K562 (cell line): ENCODE results near the gene KAT6B. TPM values are rescaled to one million over a fixed set of nuclear protein-coding genes. Genes with fewer than 3 reads are reported as not detected.

Experiments
- ATAC-seq: fragments of 200-7000 bp; cut with Tn5 transposase; 3 replicates; pipeline ENCODE4 v1.9.1; 2020; ENCODE audit warnings: moderate library complexity
- BruUV-seq: library from RNA; stranded (reverse); fragments of 400-500 nt; replicated peaks from 2 replicates; lab custom pipeline; 2021; lab: Mats Ljungman, UMichigan
- CTCF ChIA-PET: fragments of 300-600 bp; formaldehyde crosslinking; extraction: SDS; loops from one replicate; lab custom pipeline; 2021; ENCODE audit warnings: low intra/inter-chr PET ratio; lab: Yijun Ruan, JAX
- POLR2A ChIA-PET: fragments of 300-600, 350-650 bp; sonication (Branson Sonifier 250); formaldehyde crosslinking; extraction: SDS; loops from one replicate; lab custom pipeline; 2021; ENCODE audit warnings: antibody characterized with exemption, inconsistent platforms; lab: Yijun Ruan, JAX
- DNase-seq, 4 experiments: peaks; one replicate each; pipeline versions ENCODE4 v3.0.0 to v3.0.0-alpha.2; 2011 to 2018; ENCODE audit warnings: low spot score in 3 of 4, mixed read lengths in 3 of 4; ENCODE audit errors: extremely low read depth in 1 of 4
- FAIRE-seq: peaks from 2 replicates; lab custom pipeline; 2011; peaks lifted over from hg19 to GRCh38; lab: Jason Lieb, UNC
- H2AFZ ChIP-seq: 2 replicates; pipeline ENCODE4 v1.6.0; 2011; ENCODE audit warnings: low read depth, low read length, control low read depth, inconsistent platforms
- H3K27ac ChIP-seq: fragments of 200-600 bp; 3 replicates; pipeline ENCODE4 v1.8.0; 2011; ENCODE audit warnings: low read depth, mild to moderate bottlenecking, control low read depth, inconsistent platforms, low read length, moderate library complexity, mixed read lengths; ENCODE audit errors: extremely low read depth
- H3K27me3 ChIP-seq, 2 experiments: fragments of 300-600 bp in 1 of 2; 2 replicates in 1 of 2; 3 replicates in 1 of 2; pipeline versions ENCODE4 v1.6.0 to v1.8.0; 2011; ENCODE audit warnings: inconsistent platforms in 2 of 2, low read length in 2 of 2, mild to moderate bottlenecking in 1 of 2, mixed read lengths in 1 of 2, moderate library complexity in 1 of 2; ENCODE audit not compliant: control insufficient read depth in 2 of 2, insufficient read depth in 2 of 2
- H3K36me3 ChIP-seq: fragments of 300-600 bp; 3 replicates; pipeline ENCODE4 v1.8.0; 2011; ENCODE audit warnings: mild to moderate bottlenecking, low read length, inconsistent platforms; ENCODE audit not compliant: control insufficient read depth, insufficient read depth
- H3K4me1 ChIP-seq, 2 experiments: fragments of 200-600 bp in 1 of 2; replicated peaks in 1 of 2; 2 replicates in 1 of 2; 3 replicates in 1 of 2; pipeline versions ENCODE4 v1.5.1 to v1.8.0; 2011; ENCODE audit warnings: inconsistent platforms in 2 of 2, low read length in 2 of 2, mild to moderate bottlenecking in 1 of 2, mixed read lengths in 1 of 2, moderate library complexity in 1 of 2; ENCODE audit not compliant: control insufficient read depth in 2 of 2, insufficient read depth in 2 of 2
- H3K4me2 ChIP-seq: 2 replicates; pipeline ENCODE4 v1.6.1; 2011; ENCODE audit warnings: low read length, control low read depth, inconsistent platforms, mixed read lengths; ENCODE audit not compliant: insufficient read depth
- H3K4me3 ChIP-seq: fragments of 200-600 bp; sonication (generic), shearing (Covaris generic); 2 replicates; pipeline ENCODE4 v1.5.1; 2016; ENCODE audit warnings: control low read depth, inconsistent platforms
- H3K79me2 ChIP-seq: fragments of 200-600 bp; 3 replicates; pipeline ENCODE4 v1.8.0; 2011; ENCODE audit warnings: low read length, inconsistent platforms; ENCODE audit not compliant: control insufficient read depth, insufficient read depth
- H3K9ac ChIP-seq, 2 experiments: 2 replicates each; pipeline versions ENCODE4 v1.6.0 to v1.6.1; 2011; ENCODE audit warnings: low read depth in 2 of 2, low read length in 2 of 2, control low read depth in 1 of 2, inconsistent platforms in 1 of 2, mild to moderate bottlenecking in 1 of 2, mixed read lengths in 1 of 2; ENCODE audit not compliant: insufficient read depth in 1 of 2
- H3K9me1 ChIP-seq: one replicate; pipeline ENCODE4 v1.6.0; 2011; ENCODE audit warnings: inconsistent platforms, mild to moderate bottlenecking, low read length, moderate library complexity; ENCODE audit not compliant: control insufficient read depth, insufficient read depth
- H3K9me3 ChIP-seq: replicated peaks from 2 replicates; pipeline ENCODE4 v1.5.1; 2011; ENCODE audit warnings: low read depth, low read length, inconsistent platforms; ENCODE audit not compliant: control insufficient read depth, insufficient read depth
- H4K20me1 ChIP-seq: replicated peaks from 2 replicates; pipeline ENCODE4 v1.6.1; 2011; ENCODE audit warnings: low read length, inconsistent platforms, mixed read lengths; ENCODE audit not compliant: control insufficient read depth, insufficient read depth
- BCOR ChIP-seq: fragments of 450-650 bp; IDR thresholded peaks from 2 replicates; pipeline ENCODE4 v1.6.1; 2016
- HIVEP1 ChIP-seq: fragments of 250-450 bp; sonication (Bioruptor Pico); IDR thresholded peaks from 2 replicates; pipeline ENCODE4 v1.4.0; 2020; ENCODE audit warnings: mild to moderate bottlenecking
- HMG20A ChIP-seq: fragments of 450-650 bp; formaldehyde crosslinking; conservative IDR thresholded peaks from 2 replicates; pipeline ENCODE4 v1.4.0; 2020; ENCODE audit warnings: mild to moderate bottlenecking, mixed read lengths
- MAFK ChIP-seq: IDR thresholded peaks from 2 replicates; pipeline ENCODE4 v1.6.1; 2011; ENCODE audit warnings: low read length, improper control_type of control experiment
- MBD2 ChIP-seq: sonication (generic); IDR thresholded peaks from 2 replicates; pipeline ENCODE4 v1.6.1; 2016; ENCODE audit warnings: low read depth, borderline replicate concordance
- NCOA1 ChIP-seq: fragments of 450-650 bp; IDR thresholded peaks from 2 replicates; pipeline ENCODE4 v1.6.1; 2016; ENCODE audit warnings: low read depth
- NR3C1 ChIP-seq: sonication (generic); formaldehyde crosslinking; IDR thresholded peaks from 2 replicates; pipeline ENCODE4 v1.8.1; 2022; ENCODE audit warnings: missing genetic modification reagents
- NUFIP1 ChIP-seq: fragments of 450-650 bp; IDR thresholded peaks from 2 replicates; pipeline ENCODE4 v1.6.1; 2018; ENCODE audit not compliant: partially characterized antibody
- PTRF ChIP-seq: fragments of 450-650 bp; IDR thresholded peaks from 2 replicates; pipeline ENCODE4 v1.6.1; 2016; ENCODE audit warnings: mild to moderate bottlenecking, missing genetic modification characterization, missing compliant biosample characterization
- RBM15 ChIP-seq: fragments of 200-400 bp; formaldehyde crosslinking; IDR thresholded peaks from 2 replicates; pipeline ENCODE4 v1.6.1; 2018; ENCODE audit warnings: mild to moderate bottlenecking, low read length, moderate library complexity; ENCODE audit not compliant: insufficient read depth
- RBM17 ChIP-seq: fragments of 200-400 bp; formaldehyde crosslinking; IDR thresholded peaks from 2 replicates; pipeline ENCODE4 v1.6.1; 2017; ENCODE audit warnings: low read depth, mild to moderate bottlenecking, low read length, borderline replicate concordance
- SMARCA4 ChIP-seq: fragments of 450-650 bp; IDR thresholded peaks from 2 replicates; pipeline ENCODE4 v1.6.1; 2016
- SP2 ChIP-seq: IDR thresholded peaks from 2 replicates; pipeline ENCODE4 v1.6.1; 2011; ENCODE audit warnings: mild to moderate bottlenecking, low read depth, low read length, moderate library complexity; ENCODE audit not compliant: poor library complexity, severe bottlenecking; ENCODE audit errors: extremely low read depth
- STAT5A ChIP-seq: IDR thresholded peaks from 2 replicates; pipeline ENCODE4 v1.6.1; 2012; ENCODE audit warnings: low read length, inconsistent platforms, borderline replicate concordance
- TBP ChIP-seq: optimal IDR thresholded peaks from 2 replicates; pipeline ENCODE3; 2011; ENCODE audit warnings: low read depth, low read length, improper control_type of control experiment
- VEZF1 ChIP-seq: fragments of 200-800 bp; sonication (Bioruptor generic); IDR thresholded peaks from 2 replicates; pipeline ENCODE4 v1.6.1; 2017; ENCODE audit warnings: missing genetic modification characterization, missing compliant biosample characterization
- ZC3H11A ChIP-seq: IDR thresholded peaks from 2 replicates; pipeline ENCODE4 v1.6.1; 2012; ENCODE audit warnings: low read depth, low read length, improper control_type of control experiment
- ZNF239 ChIP-seq: fragments of 250-450 bp; sonication (Bioruptor Pico); IDR thresholded peaks from 2 replicates; pipeline ENCODE4 v1.4.0; 2020; ENCODE audit warnings: mild to moderate bottlenecking
- WGBS: fragments of 100-300 bp; shearing (Covaris generic); methylation state at CpG from one replicate; pipeline ENCODE4 v1.1.6; 2016; ENCODE audit warnings: low coverage, mixed read lengths; ENCODE audit not compliant: insufficient coverage; ENCODE audit errors: missing lambda C conversion rate; 5-methylcytosine and 5-hydroxymethylcytosine counted together
- in situ Hi-C: fragments of 300-500 bp; cut with MboI; formaldehyde crosslinking; loops from 4 replicates; pipeline ENCODE4 v1.15.0; 2018; ENCODE audit warnings: inconsistent platforms, mixed read lengths
- intact Hi-C: fragments of 100-400 bp; cut with micrococcal nuclease; formaldehyde crosslinking; loops from 2 replicates; pipeline ENCODE4 v1.14.2; 2022
- polyA plus RNA-seq, 8 experiments: library from polyadenylated mRNA; depleted of rRNA in 4 of 8; stranded (reverse) in 5 of 8; unstranded in 3 of 8; fragments of >200 nt; fragmentation: Nextera tagmentation in 2 of 8; fragmentation: Illumina TruSeq in 1 of 8; extraction: Ambion mirVana in 2 of 8; extraction: Trizol in 1 of 8; gene quantifications; 2 replicates each; pipeline versions ENCODE4 v1.2.1 to v1.2.3, GENCODE V29; 2011 to 2014; ENCODE audit warnings: inconsistent platforms in 1 of 8, missing spikeins in 1 of 8
- total RNA-seq, 7 experiments: library from RNA; depleted of rRNA in 6 of 7; stranded (reverse); fragments of >200 nt in 6 of 7; fragmentation: Illumina TruSeq in 2 of 7; extraction: Trizol in 2 of 7; gene quantifications; 2 replicates each; pipeline versions ENCODE4 v1.2.1 to v1.2.3, GENCODE V29; 2011 to 2021; ENCODE audit warnings: low replicate concordance in 1 of 7
- TF ChIP-seq, protein P1 (sequence below): fragments of 450-650 bp; formaldehyde crosslinking; IDR thresholded peaks from 2 replicates; pipeline ENCODE4 v1.4.0; 2020; ENCODE audit warnings: mild to moderate bottlenecking
- TF ChIP-seq, protein P2 (sequence below): fragments of 450-650 bp; IDR thresholded peaks from 2 replicates; pipeline ENCODE4 v1.6.1; 2018; ENCODE audit not compliant: partially characterized antibody

KAT6B gene
- total and polyA plus RNA-seq, 9 of the 15 experiments (the other 6 are each of a cell fraction or from before 2014, with no cell fraction given), result 1.4 to 9.2 (median 6.8) TPM

DNA sequence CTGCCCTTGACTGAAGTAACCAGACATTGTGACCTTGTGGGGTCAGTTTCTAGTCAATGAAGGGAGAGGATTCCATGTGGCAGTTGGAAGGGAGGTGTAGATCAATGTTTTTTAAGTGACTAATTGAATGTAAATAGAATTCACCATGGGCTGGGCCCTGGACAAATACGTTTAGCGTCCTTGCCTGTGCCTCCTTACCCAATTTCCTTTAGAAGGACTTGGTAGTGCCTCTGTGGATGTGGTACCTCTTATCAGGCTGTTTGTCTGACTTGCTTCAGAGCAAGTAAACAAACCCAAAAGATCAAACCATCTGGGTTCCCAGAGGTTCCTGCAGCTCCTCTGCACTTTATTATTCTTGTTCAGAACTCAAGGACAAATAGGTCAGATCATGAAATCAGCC lies 4.3 kb upstream of the KAT6B start:
- no peak overlapping the region for H3K9ac ChIP-seq
- CTCF ChIA-PET, result no interaction called here
- WGBS, result 13% methylated on average over 2 of the region's 2 CpGs
- H3K9me3 ChIP-seq, result peaks cover 4% of the 10 kb centered on the region
- H4K20me1 ChIP-seq, result no peaks in the 10 kb centered on the region
- no peaks in the 10 kb centered on the region for H3K9me1 ChIP-seq
- in situ Hi-C loops, result no loop called here
- intact Hi-C loops, result loop anchor here (10.0 kb wide), 2 partner anchors 193 to 413 kb away; partner anchors contain the start of gene COMTD1
- no peaks in the 10 kb centered on the region for H3K36me3 ChIP-seq
- BruUV-seq, result no TSS peak
- DNase-seq, result no peak
- peaks cover 1% of the 10 kb centered on the region; the same call in 2 of the 3 replicates for H3K79me2 ChIP-seq
- H3K27me3 ChIP-seq, result no peaks in the 10 kb centered on the region
- no peak overlapping the region for H3K4me2 ChIP-seq
- H2AFZ ChIP-seq, result 0 out of 2 replicates have a peak overlapping the region, but pooled peaks have one; percentile 14
- no peak overlapping the region for H3K27ac ChIP-seq
- H3K4me3 ChIP-seq, result no peak overlapping the region
- H3K4me1 ChIP-seq, result peaks cover 23 to 29% of the 10 kb centered on the region in 2 experiments
- no peak for FAIRE-seq
- POLR2A ChIA-PET, result interaction anchor here (1.0 to 1.5 kb wide), 3 partner anchors 9 to 57 kb away, joined by 3 to 5 read pairs (median 3); no protein-coding TSS in a partner anchor
- no peak for ATAC-seq
- TF ChIP-seq, protein P1, sequence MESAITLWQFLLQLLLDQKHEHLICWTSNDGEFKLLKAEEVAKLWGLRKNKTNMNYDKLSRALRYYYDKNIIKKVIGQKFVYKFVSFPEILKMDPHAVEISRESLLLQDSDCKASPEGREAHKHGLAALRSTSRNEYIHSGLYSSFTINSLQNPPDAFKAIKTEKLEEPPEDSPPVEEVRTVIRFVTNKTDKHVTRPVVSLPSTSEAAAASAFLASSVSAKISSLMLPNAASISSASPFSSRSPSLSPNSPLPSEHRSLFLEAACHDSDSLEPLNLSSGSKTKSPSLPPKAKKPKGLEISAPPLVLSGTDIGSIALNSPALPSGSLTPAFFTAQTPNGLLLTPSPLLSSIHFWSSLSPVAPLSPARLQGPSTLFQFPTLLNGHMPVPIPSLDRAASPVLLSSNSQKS, result no peak
- TF ChIP-seq SP2, result no peak
- no peak for TF ChIP-seq PTRF
- 0 out of 2 replicates have a peak, but pooled peaks have one; percentile 40 for TF ChIP-seq HMG20A (CRISPR knock-in tag)
- no peak for TF ChIP-seq ZNF239
- TF ChIP-seq NUFIP1, result no peak
- TF ChIP-seq ZC3H11A, result no peak
- TF ChIP-seq NR3C1 (CRISPR knock-in tag), result no peak
- TF ChIP-seq MBD2, result no peak
- no peak for TF ChIP-seq STAT5A
- no peak for TF ChIP-seq BCOR
- no peak for TF ChIP-seq RBM15
- TF ChIP-seq SMARCA4, result no peak
- TF ChIP-seq VEZF1 (CRISPR knock-in tag), result no peak
- TF ChIP-seq NCOA1, result no peak
- TF ChIP-seq RBM17, result no peak
- TF ChIP-seq, protein P2, sequence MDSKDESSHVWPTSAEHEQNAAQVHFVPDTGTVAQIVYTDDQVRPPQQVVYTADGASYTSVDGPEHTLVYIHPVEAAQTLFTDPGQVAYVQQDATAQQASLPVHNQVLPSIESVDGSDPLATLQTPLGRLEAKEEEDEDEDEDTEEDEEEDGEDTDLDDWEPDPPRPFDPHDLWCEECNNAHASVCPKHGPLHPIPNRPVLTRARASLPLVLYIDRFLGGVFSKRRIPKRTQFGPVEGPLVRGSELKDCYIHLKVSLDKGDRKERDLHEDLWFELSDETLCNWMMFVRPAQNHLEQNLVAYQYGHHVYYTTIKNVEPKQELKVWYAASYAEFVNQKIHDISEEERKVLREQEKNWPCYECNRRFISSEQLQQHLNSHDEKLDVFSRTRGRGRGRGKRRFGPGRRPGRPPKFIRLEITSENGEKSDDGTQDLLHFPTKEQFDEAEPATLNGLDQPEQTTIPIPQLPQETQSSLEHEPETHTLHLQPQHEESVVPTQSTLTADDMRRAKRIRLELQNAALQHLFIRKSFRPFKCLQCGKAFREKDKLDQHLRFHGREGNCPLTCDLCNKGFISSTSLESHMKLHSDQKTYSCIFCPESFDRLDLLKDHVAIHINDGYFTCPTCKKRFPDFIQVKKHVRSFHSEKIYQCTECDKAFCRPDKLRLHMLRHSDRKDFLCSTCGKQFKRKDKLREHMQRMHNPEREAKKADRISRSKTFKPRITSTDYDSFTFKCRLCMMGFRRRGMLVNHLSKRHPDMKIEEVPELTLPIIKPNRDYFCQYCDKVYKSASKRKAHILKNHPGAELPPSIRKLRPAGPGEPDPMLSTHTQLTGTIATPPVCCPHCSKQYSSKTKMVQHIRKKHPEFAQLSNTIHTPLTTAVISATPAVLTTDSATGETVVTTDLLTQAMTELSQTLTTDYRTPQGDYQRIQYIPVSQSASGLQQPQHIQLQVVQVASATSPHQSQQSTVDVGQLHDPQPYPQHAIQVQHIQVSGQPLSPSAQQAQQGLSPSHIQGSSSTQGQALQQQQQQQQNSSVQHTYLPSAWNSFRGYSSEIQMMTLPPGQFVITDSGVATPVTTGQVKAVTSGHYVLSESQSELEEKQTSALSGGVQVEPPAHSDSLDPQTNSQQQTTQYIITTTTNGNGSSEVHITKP, result peak; percentile 14
- TF ChIP-seq MAFK, result no peak
- no peak for TF ChIP-seq HIVEP1 (CRISPR knock-in tag)
- no peak for TF ChIP-seq TBP
